ENCODE measurements around the gene ASCL2. TPM values are rescaled to one million over a fixed set of nuclear protein-coding genes. Genes with fewer than 3 reads are reported as not detected.

Gene ASCL2
- total RNA-seq, 2 experiments from 2014 or later: 2.7 to 3.4 TPM

- peaks cover 30% of the 10 kb centered on the region for H3K4me1 Mint-ChIP-seq (ENCODE audit: low read depth)
- peak overlapping the region; percentile 61 for H3K4me3 Mint-ChIP-seq
- no peak overlapping the region for H3K27ac Mint-ChIP-seq
- CTCF ChIA-PET: interaction anchor here (1.0 to 1.3 kb wide), 3 partner anchors 33 to 263 kb away, joined by 3 read pairs; no protein-coding TSS in a partner anchor
- TF ChIP-seq CTCF (IDR thresholded peaks at IDR 0.05): no peak
- DNase-seq: peak; percentile 48
- POLR2A ChIA-PET: interaction anchor here (1.3 kb wide), 1 partner anchor 32 kb away, joined by 3 read pairs; the partner anchor contains the start of genes C11orf21 and TSPAN32
- H3K36me3 Mint-ChIP-seq (ENCODE audit: low read depth): no peaks in the 10 kb centered on the region
- intact Hi-C loops (cut with micrococcal nuclease): no loop called here
- peaks cover 18% of the 10 kb centered on the region for H3K27me3 Mint-ChIP-seq
- no peaks in the 10 kb centered on the region for H3K9me3 Mint-ChIP-seq
- ATAC-seq: peak; percentile 10
Observed at GRCh38 chr11:2269601-2270321, 627 bp downstream of the ASCL2 start.

GRCh38 chr11:2268729-2269600, 1.4 kb downstream of the ASCL2 start:
- H3K27ac Mint-ChIP-seq: no peak overlapping the region
- peaks cover 30% of the 10 kb centered on the region for H3K4me1 Mint-ChIP-seq (ENCODE audit: low read depth)
- intact Hi-C loops (cut with micrococcal nuclease): no loop called here
- DNase-seq (peak; percentile 87), ATAC-seq (peak; percentile 67)
- peaks cover 18% of the 10 kb centered on the region for H3K27me3 Mint-ChIP-seq
- POLR2A ChIA-PET: interaction anchor here (1.3 kb wide), 1 partner anchor 33 kb away, joined by 3 read pairs; the partner anchor contains the start of genes C11orf21 and TSPAN32
- H3K4me3 Mint-ChIP-seq: peak overlapping the region; percentile 61
- no peak for TF ChIP-seq CTCF (IDR thresholded peaks at IDR 0.05)
- H3K9me3 Mint-ChIP-seq: no peaks in the 10 kb centered on the region
- CTCF ChIA-PET: interaction anchor here (1.0 to 1.8 kb wide), 4 partner anchors 34 to 264 kb away, joined by 3 to 5 read pairs (median 3); no protein-coding TSS in a partner anchor
- no peaks in the 10 kb centered on the region for H3K36me3 Mint-ChIP-seq (ENCODE audit: low read depth)

GRCh38 chr11:2267851-2268728, 2.3 kb downstream of the ASCL2 start:
- TF ChIP-seq CTCF (IDR thresholded peaks at IDR 0.05): no peak
- Mint-ChIP-seq H3K27ac (no peak overlapping the region), H3K27me3 (peaks cover 18% of the 10 kb centered on the region), H3K9me3 (no peaks in the 10 kb centered on the region), H3K4me3 (peak overlapping the region; percentile 32), H3K36me3 (ENCODE audit: low read depth) (no peaks in the 10 kb centered on the region), H3K4me1 (ENCODE audit: low read depth) (peaks cover 30% of the 10 kb centered on the region)
- ChIA-PET POLR2A (no interaction called here), CTCF (interaction anchor here (1.8 kb wide), 1 partner anchor 37 kb away, joined by 5 read pairs; no protein-coding TSS in a partner anchor)
- no peak for DNase-seq
- ATAC-seq: no peak
- intact Hi-C loops (cut with micrococcal nuclease): no loop called here

GRCh38 chr11:2267306-2267850, 3.0 kb downstream of the ASCL2 start:
- peaks cover 30% of the 10 kb centered on the region for H3K4me1 Mint-ChIP-seq (ENCODE audit: low read depth)
- no peak for TF ChIP-seq CTCF (IDR thresholded peaks at IDR 0.05)
- H3K36me3 Mint-ChIP-seq (ENCODE audit: low read depth): no peaks in the 10 kb centered on the region
- H3K27ac Mint-ChIP-seq: no peak overlapping the region
- no peak for ATAC-seq
- peaks cover 13% of the 10 kb centered on the region for H3K27me3 Mint-ChIP-seq
- H3K9me3 Mint-ChIP-seq: no peaks in the 10 kb centered on the region
- no peak overlapping the region for H3K4me3 Mint-ChIP-seq
- intact Hi-C loops (cut with micrococcal nuclease): no loop called here
- CTCF ChIA-PET: interaction anchor here (1.8 kb wide), 1 partner anchor 37 kb away, joined by 5 read pairs; no protein-coding TSS in a partner anchor
- POLR2A ChIA-PET: no interaction called here
- no peak for DNase-seq

Measured in activated CD8-positive, alpha-beta T cell treated with anti-CD3 and anti-CD28 coated beads for 36 hours (primary cell).